ENCODE measurements around the gene ICA1. TPM values are rescaled to one million over a fixed set of nuclear protein-coding genes. Genes with fewer than 3 reads are reported as not detected.

Gene ICA1
- polyA plus RNA-seq, 4 donors, result 32.1 to 65.5 (median 45.7) TPM

DNA sequence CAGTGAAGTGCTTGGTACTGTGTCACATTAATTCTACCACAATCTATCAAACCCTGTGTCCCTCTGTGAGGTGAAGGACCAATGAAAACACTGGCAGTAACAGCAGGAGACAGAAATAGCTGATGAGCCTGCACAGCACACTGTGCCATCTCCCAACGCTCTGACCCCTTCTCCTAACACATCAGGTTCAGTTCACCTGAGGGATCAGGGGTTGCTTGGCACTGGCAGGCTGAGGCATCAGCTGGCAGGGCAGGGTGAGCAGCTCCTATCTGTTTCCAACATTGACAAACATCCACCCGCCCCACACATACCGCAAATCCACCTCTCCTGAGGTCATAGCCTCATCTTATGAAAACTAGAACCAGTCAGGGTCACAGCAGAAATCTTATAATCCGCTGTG is 120.9 kb downstream of the ICA1 start:
- Histone ChIP-seq H3K27me3 (ENCODE audit: control insufficient read depth in 3 of 3, insufficient read depth in 3 of 3, low read length in 3 of 3) (no peaks in the 10 kb centered on the region), H3K4me3 (ENCODE audit: low read depth in 1 of 3, low read length in 3 of 3) (no peak overlapping the region), H3K27ac (ENCODE audit: low read depth in 1 of 3, low read length in 2 of 3) (no peak overlapping the region), H3K9me3 (ENCODE audit: control insufficient read depth in 2 of 2, insufficient read depth in 1 of 2, low read depth in 1 of 2, low read length in 1 of 2) (no peaks in the 10 kb centered on the region), H3K4me1 (ENCODE audit: control insufficient read depth in 3 of 3, insufficient read depth in 2 of 3, low read depth in 1 of 3, low read length in 2 of 3) (no peaks in the 10 kb centered on the region), H3K36me3 (ENCODE audit: control insufficient read depth in 3 of 3, insufficient read depth in 2 of 3, low read depth in 1 of 3, low read length in 3 of 3) (peaks cover 0 to 24% (median 0%) of the 10 kb centered on the region in 3 donors)
- FAIRE-seq, result no peak
- 96 to 99% (median 97%) methylated on average over 4 of the region's 4 CpGs for WGBS, 3 donors
- DNase-seq, result no peak

DNA sequence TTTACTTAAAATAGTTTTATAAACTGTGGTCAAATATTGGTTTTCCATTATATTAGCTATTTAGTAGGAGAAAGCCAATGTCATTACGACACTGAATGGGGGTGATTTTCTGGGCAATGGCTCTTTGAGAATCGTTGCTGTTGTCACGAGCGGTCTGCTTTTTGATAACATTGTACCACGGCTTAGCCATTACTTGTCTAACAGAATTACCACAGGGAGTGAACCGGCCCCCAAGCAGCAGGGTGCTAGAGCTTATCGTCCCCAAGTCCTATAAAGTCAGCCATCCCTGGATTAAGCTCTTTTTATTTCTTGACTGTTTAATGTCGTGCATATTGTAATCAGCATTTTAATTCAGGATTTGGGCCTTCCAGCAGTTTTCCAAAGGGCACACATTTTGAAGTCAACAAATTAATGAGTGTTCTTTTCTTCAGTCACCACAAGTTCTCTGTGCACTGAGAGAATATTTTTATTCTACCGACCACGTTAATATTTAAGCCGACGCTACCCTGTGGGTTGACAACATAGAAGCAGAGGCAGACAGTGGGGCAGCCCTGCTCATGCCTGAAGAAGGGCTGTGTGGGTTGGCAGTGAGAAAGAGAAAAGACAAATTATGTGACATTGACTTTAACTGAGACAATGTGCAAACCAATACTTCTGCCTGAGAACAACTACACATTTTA is 125.8 kb downstream of the ICA1 start:
- H3K27ac ChIP-seq (ENCODE audit: low read depth in 1 of 3, low read length in 2 of 3), result no peak overlapping the region
- 92 to 97% (median 94%) methylated on average over 12 of the region's 12 CpGs for WGBS, 3 donors
- peaks cover 0 to 17% (median 0%) of the 10 kb centered on the region in 3 donors for H3K36me3 ChIP-seq (ENCODE audit: control insufficient read depth in 3 of 3, insufficient read depth in 2 of 3, low read depth in 1 of 3, low read length in 3 of 3)
- H3K9me3 ChIP-seq (ENCODE audit: control insufficient read depth in 2 of 2, insufficient read depth in 1 of 2, low read depth in 1 of 2, low read length in 1 of 2), result no peaks in the 10 kb centered on the region
- no peak overlapping the region for H3K4me3 ChIP-seq (ENCODE audit: low read depth in 1 of 3, low read length in 3 of 3)
- no peaks in the 10 kb centered on the region for H3K4me1 ChIP-seq (ENCODE audit: control insufficient read depth in 3 of 3, insufficient read depth in 2 of 3, low read depth in 1 of 3, low read length in 2 of 3)
- DNase-seq (no peak), FAIRE-seq (no peak)
- H3K27me3 ChIP-seq (ENCODE audit: control insufficient read depth in 3 of 3, insufficient read depth in 3 of 3, low read length in 3 of 3), result no peaks in the 10 kb centered on the region

DNA sequence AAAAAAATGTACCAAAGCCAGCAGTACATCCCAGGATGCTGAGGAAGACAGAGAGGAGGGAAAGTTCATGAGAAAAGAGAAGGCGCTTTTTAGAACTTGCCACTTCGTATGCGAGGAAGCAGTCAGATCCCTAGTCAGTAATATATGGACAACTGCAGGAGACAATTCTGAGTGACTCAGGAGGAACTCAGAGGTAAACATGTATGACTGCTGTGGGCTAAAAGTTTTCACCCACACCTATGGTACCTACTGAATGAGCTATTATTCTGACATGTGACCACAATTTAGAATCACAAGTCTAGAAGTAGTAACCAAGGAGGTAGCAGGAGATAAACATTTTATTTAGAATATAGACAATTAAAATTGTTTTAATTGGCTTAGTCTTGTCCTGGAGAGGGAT is 126.5 kb downstream of the ICA1 start:
- 97 to 100% (median 97%) methylated on average over 3 of the region's 3 CpGs for WGBS, 3 donors
- Histone ChIP-seq H3K27ac (ENCODE audit: low read depth in 1 of 3, low read length in 2 of 3) (no peak overlapping the region), H3K9me3 (ENCODE audit: control insufficient read depth in 2 of 2, insufficient read depth in 1 of 2, low read depth in 1 of 2, low read length in 1 of 2) (no peaks in the 10 kb centered on the region), H3K4me3 (ENCODE audit: low read depth in 1 of 3, low read length in 3 of 3) (no peak overlapping the region), H3K36me3 (ENCODE audit: control insufficient read depth in 3 of 3, insufficient read depth in 2 of 3, low read depth in 1 of 3, low read length in 3 of 3) (peaks cover 0 to 11% (median 0%) of the 10 kb centered on the region in 3 donors), H3K27me3 (ENCODE audit: control insufficient read depth in 3 of 3, insufficient read depth in 3 of 3, low read length in 3 of 3) (no peaks in the 10 kb centered on the region), H3K4me1 (ENCODE audit: control insufficient read depth in 3 of 3, insufficient read depth in 2 of 3, low read depth in 1 of 3, low read length in 2 of 3) (no peaks in the 10 kb centered on the region)
- FAIRE-seq (no peak), DNase-seq (no peak)

DNA sequence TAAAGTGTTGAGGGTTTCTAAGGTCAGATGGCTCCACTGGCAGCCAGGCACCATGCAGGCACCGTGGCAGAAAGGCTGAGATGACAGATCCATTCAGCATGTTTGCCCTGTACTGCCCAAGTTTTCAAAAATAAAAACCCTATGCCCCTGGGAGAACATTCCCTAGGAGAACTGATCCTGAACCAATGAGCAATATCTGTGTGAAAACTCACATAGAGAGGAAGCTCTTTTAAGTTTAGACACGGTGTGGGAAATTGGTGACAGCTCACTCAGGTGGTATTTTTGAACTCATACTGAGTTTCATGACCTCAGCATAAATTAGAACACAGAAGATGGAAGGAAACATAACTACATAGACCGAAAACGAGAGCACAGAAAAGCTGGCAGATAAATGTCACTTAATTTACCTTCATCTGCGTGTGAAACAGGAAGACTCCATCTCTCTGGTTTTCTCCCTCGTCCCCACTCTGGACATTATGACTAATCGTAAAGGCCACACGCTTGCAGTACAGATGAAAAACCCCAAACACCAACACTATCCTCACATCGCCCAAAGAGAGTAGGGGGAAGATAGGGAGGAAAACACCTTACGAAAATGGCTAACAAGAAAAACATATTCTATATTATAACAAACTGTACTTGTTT is 127.8 kb downstream of the ICA1 start:
- Histone ChIP-seq H3K36me3 (ENCODE audit: control insufficient read depth in 3 of 3, insufficient read depth in 2 of 3, low read depth in 1 of 3, low read length in 3 of 3) (peaks cover 0 to 10% (median 0%) of the 10 kb centered on the region in 3 donors), H3K27me3 (ENCODE audit: control insufficient read depth in 3 of 3, insufficient read depth in 3 of 3, low read length in 3 of 3) (no peaks in the 10 kb centered on the region), H3K27ac (ENCODE audit: low read depth in 1 of 3, low read length in 2 of 3) (peak overlapping the region in 2 of 3 donors; percentile 55 to 75), H3K9me3 (ENCODE audit: control insufficient read depth in 2 of 2, insufficient read depth in 1 of 2, low read depth in 1 of 2, low read length in 1 of 2) (peaks cover 0 to 3% of the 10 kb centered on the region in 2 donors), H3K4me1 (ENCODE audit: control insufficient read depth in 3 of 3, insufficient read depth in 2 of 3, low read depth in 1 of 3, low read length in 2 of 3) (no peaks in the 10 kb centered on the region), H3K4me3 (ENCODE audit: low read depth in 1 of 3, low read length in 3 of 3) (no peak overlapping the region)
- DNase-seq (peak in 1 of 2 donors; percentile 10), FAIRE-seq (no peak)
- WGBS, 3 donors, result 61 to 79% (median 74%) methylated on average over 10 of the region's 10 CpGs

DNA sequence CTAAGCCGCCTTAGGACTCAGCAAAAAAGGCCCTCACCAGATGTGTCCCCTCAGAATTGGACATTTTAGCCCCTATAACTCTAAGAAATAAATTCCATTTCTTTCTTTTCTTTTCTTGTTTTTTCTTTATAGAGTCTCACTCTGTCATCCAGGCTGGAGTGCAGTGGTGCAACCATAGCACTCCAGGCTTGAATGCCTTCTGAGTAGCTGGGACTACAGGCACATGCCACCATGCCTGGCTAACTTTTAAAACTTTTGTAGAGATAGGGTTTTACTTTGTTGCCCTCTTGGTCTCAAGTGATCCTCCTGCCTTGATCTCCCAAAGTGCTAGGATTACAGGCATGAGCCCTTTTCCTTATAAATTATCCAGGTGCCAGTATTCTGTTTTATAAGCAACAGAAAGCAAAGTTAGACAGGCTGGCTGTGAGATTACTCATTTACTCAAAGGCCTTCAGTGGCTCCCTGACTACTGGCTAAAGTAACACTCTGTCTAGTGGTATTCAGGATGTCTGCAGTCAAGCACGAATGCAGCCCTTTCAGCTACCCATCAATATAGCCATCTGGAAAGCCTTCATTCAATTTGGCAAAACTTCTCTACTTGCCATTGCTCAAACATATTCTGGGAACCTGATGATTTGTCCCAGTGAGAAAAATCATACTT is 128.6 kb downstream of the ICA1 start:
- H3K27ac ChIP-seq (ENCODE audit: low read depth in 1 of 3, low read length in 2 of 3), result peak overlapping the region in 2 of 3 donors; percentile 1 to 59
- peaks cover 0 to 3% of the 10 kb centered on the region in 2 donors for H3K9me3 ChIP-seq (ENCODE audit: control insufficient read depth in 2 of 2, insufficient read depth in 1 of 2, low read depth in 1 of 2, low read length in 1 of 2)
- FAIRE-seq (no peak), DNase-seq (no peak)
- 85 to 92% (median 88%) methylated on average over 2 of the region's 2 CpGs for WGBS, 3 donors
- no peak overlapping the region for H3K4me3 ChIP-seq (ENCODE audit: low read depth in 1 of 3, low read length in 3 of 3)
- H3K36me3 ChIP-seq (ENCODE audit: control insufficient read depth in 3 of 3, insufficient read depth in 2 of 3, low read depth in 1 of 3, low read length in 3 of 3), result peaks cover 0 to 10% (median 0%) of the 10 kb centered on the region in 3 donors
- H3K27me3 ChIP-seq (ENCODE audit: control insufficient read depth in 3 of 3, insufficient read depth in 3 of 3, low read length in 3 of 3), result no peaks in the 10 kb centered on the region
- no peaks in the 10 kb centered on the region for H3K4me1 ChIP-seq (ENCODE audit: control insufficient read depth in 3 of 3, insufficient read depth in 2 of 3, low read depth in 1 of 3, low read length in 2 of 3)

DNA sequence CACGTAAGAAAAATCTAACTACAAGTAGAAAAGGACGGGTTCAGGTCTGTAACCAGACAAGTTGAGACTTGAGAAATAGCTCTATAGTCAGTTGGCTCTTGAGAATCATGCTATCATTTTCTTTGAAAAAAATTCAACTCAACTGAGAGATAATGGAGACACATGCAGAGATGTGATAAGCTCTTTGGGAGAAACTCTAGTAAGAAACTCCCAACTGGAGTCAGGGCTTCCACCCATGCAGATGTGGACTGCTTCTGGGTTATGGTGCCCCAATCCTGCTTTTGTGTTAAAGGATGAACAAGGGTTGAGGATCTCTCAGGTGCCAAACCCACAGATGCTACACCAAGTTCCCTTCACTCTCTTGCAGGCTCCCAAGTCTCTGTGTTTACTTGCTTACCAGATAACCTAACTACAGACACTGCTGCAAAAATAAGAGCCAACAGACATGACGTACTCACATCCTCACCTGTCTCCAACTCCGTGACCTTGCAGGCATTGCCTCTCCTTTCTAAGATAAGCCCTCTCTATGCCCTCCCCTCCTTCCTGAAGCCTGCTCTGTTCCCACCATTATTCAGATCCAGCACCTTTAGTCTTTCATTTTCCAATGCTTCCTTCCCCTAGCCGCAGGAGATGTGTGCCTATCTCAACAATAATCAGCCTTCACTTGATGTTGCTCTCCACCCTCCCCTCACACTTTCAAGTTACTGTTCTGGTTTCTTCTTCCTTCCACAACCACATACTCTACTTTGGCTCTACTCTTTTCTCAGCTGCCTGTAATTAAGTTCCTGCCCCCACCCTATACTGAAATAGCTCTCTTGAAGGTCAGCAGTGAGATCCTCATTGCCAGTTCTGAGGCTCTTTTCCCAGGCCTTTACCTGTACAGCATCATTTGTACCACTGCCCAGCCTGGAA is 130.0 kb downstream of the ICA1 start:
- Histone ChIP-seq H3K4me3 (ENCODE audit: low read depth in 1 of 3, low read length in 3 of 3) (no peak overlapping the region), H3K36me3 (ENCODE audit: control insufficient read depth in 3 of 3, insufficient read depth in 2 of 3, low read depth in 1 of 3, low read length in 3 of 3) (peaks cover 0 to 11% (median 0%) of the 10 kb centered on the region in 3 donors), H3K4me1 (ENCODE audit: control insufficient read depth in 3 of 3, insufficient read depth in 2 of 3, low read depth in 1 of 3, low read length in 2 of 3) (no peaks in the 10 kb centered on the region), H3K27ac (ENCODE audit: low read depth in 1 of 3, low read length in 2 of 3) (peak overlapping the region in 2 of 3 donors; percentile 66 to 75), H3K9me3 (ENCODE audit: control insufficient read depth in 2 of 2, insufficient read depth in 1 of 2, low read depth in 1 of 2, low read length in 1 of 2) (peaks cover 0 to 3% of the 10 kb centered on the region in 2 donors), H3K27me3 (ENCODE audit: control insufficient read depth in 3 of 3, insufficient read depth in 3 of 3, low read length in 3 of 3) (no peaks in the 10 kb centered on the region)
- 66 to 88% (median 80%) methylated on average over 5 of the region's 5 CpGs for WGBS, 3 donors
- FAIRE-seq (no peak), DNase-seq (peak; percentile 6 to 50)

DNA sequence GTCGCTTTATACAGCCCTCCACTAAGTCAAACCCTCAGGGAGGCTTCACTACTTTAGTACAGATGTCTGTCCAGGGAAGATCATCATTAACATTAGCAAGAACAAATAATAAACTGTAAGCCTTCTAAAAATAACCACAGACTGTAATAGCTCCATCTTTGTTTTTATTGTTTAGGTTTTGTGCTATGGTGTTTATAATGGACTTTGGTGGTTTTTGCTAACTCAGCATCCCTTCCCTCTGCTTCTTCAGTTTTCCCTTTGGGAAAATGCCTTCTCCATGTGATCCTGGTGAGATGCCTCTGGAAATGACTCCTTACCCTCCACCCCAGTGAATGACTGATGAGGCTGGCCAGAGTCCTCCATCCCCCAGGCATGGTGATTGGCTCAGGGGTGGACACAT is 131.3 kb downstream of the ICA1 start:
- Histone ChIP-seq H3K27ac (ENCODE audit: low read depth in 1 of 3, low read length in 2 of 3) (peak overlapping the region in 2 of 3 donors; percentile 46 to 50), H3K4me3 (ENCODE audit: low read depth in 1 of 3, low read length in 3 of 3) (no peak overlapping the region), H3K36me3 (ENCODE audit: control insufficient read depth in 3 of 3, insufficient read depth in 2 of 3, low read depth in 1 of 3, low read length in 3 of 3) (peaks cover 0 to 14% (median 0%) of the 10 kb centered on the region in 3 donors), H3K27me3 (ENCODE audit: control insufficient read depth in 3 of 3, insufficient read depth in 3 of 3, low read length in 3 of 3) (no peaks in the 10 kb centered on the region), H3K4me1 (ENCODE audit: control insufficient read depth in 3 of 3, insufficient read depth in 2 of 3, low read depth in 1 of 3, low read length in 2 of 3) (no peaks in the 10 kb centered on the region), H3K9me3 (ENCODE audit: control insufficient read depth in 2 of 2, insufficient read depth in 1 of 2, low read depth in 1 of 2, low read length in 1 of 2) (peaks cover 0 to 3% of the 10 kb centered on the region in 2 donors)
- 89 to 93% (median 91%) methylated on average over 1 of the region's 1 CpG for WGBS, 3 donors
- FAIRE-seq, result no peak
- DNase-seq, result no peak

DNA sequence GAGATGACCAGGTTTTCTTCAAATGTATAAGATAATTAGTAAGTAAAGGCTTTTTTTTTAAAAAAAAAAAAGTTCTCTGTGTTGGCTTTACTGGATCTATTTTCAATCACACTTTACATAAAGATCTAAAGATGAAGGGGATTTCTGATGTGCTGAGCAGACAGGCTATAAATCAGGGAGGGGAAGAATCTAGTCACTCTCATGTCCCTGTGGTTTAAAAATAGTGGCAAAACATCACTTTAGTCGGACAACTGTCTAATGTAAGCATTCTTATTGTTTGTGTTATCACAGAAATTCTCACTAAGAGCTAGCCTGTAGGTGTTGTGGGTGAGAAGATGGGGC is 132.7 kb downstream of the ICA1 start:
- H3K27me3 ChIP-seq (ENCODE audit: control insufficient read depth in 3 of 3, insufficient read depth in 3 of 3, low read length in 3 of 3), result no peaks in the 10 kb centered on the region

More for the DNA sequence above, 132.7 kb downstream of the ICA1 start:
- Histone ChIP-seq H3K4me3 (ENCODE audit: low read depth in 1 of 3, low read length in 3 of 3) (no peak overlapping the region), H3K9me3 (ENCODE audit: control insufficient read depth in 2 of 2, insufficient read depth in 1 of 2, low read depth in 1 of 2, low read length in 1 of 2) (peaks cover 0 to 3% of the 10 kb centered on the region in 2 donors), H3K27ac (ENCODE audit: low read depth in 1 of 3, low read length in 2 of 3) (no peak overlapping the region), H3K4me1 (ENCODE audit: control insufficient read depth in 3 of 3, insufficient read depth in 2 of 3, low read depth in 1 of 3, low read length in 2 of 3) (no peaks in the 10 kb centered on the region), H3K36me3 (ENCODE audit: control insufficient read depth in 3 of 3, insufficient read depth in 2 of 3, low read depth in 1 of 3, low read length in 3 of 3) (peaks cover 0 to 22% (median 0%) of the 10 kb centered on the region in 3 donors)
- WGBS, 3 donors, result 55 to 76% (median 67%) methylated on average over 1 of the region's 1 CpG
- FAIRE-seq, result no peak
- DNase-seq, result no peak
